NK-92 (cell line): ENCODE measurements around the gene USP9Y.
"Not testable (repeated sequence)": the region's sequence is repeated elsewhere in the genome, so short reads cannot be mapped to it uniquely, and the experiment has no call there.

Experiments used
- DNase-seq: peaks from one replicate; lab custom pipeline; 2025; ENCODE audit not compliant: unreplicated experiment; lab: John Stamatoyannopoulos, UW

USP9Y gene, protein sequence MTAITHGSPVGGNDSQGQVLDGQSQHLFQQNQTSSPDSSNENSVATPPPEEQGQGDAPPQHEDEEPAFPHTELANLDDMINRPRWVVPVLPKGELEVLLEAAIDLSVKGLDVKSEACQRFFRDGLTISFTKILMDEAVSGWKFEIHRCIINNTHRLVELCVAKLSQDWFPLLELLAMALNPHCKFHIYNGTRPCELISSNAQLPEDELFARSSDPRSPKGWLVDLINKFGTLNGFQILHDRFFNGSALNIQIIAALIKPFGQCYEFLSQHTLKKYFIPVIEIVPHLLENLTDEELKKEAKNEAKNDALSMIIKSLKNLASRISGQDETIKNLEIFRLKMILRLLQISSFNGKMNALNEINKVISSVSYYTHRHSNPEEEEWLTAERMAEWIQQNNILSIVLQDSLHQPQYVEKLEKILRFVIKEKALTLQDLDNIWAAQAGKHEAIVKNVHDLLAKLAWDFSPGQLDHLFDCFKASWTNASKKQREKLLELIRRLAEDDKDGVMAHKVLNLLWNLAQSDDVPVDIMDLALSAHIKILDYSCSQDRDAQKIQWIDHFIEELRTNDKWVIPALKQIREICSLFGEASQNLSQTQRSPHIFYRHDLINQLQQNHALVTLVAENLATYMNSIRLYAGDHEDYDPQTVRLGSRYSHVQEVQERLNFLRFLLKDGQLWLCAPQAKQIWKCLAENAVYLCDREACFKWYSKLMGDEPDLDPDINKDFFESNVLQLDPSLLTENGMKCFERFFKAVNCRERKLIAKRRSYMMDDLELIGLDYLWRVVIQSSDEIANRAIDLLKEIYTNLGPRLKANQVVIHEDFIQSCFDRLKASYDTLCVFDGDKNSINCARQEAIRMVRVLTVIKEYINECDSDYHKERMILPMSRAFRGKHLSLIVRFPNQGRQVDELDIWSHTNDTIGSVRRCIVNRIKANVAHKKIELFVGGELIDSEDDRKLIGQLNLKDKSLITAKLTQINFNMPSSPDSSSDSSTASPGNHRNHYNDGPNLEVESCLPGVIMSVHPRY (N-terminal part only)

DNA sequence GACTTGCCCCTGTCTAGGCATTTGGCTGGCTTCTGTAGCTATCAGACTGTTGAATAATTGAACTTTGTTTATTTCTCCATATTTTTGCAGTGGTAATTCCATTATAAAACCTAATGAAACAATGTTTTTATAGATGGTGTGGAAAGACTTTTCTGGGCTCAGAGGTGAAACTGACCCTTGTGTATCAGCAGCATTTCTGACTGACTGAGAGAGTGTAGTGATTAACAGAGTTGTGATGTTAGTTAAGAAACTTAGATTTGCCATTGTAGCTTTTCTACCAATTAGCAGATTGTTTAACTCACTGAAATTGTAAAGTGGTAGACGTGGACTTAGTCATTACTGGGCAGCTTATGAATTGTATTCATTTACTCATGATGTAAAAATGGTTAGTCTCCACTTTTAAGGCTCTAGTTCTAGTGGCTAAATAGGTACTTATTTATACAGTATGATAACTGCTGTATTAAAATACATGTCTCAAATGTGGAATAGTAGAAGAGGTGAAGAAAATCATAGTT lies at the start of gene USP9Y:
TSS of gene USP9Y (plus strand) at position 51 of the 515 bp plus-strand sequence. CDS start 8,217 bp downstream, outside the sequence.
- no peak for DNase-seq

DNA sequence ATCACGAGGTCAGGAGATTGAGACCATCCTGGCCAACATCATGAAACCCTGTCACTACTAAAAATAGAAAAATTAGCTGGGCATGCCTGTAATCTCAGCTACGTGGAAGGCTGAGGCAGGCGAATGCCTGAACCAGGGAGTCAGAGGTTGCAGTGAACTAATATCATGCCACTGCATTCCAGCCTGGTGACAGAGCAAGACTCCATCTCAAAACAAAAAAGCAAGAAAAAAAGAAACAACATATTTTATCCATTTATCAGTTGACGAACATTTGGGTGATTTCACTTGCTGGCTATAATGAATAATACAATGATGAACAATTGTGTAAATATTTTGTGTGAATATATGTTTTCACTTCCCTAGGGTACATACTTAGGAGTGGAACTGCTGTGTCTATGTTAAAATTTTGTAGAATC lies 49.4 kb upstream of the USP9Y start:
- no peak for DNase-seq

GRCh38 chrY:12661745-12662681 lies 39.0 kb upstream of the USP9Y start:
- no peak for DNase-seq

DNA sequence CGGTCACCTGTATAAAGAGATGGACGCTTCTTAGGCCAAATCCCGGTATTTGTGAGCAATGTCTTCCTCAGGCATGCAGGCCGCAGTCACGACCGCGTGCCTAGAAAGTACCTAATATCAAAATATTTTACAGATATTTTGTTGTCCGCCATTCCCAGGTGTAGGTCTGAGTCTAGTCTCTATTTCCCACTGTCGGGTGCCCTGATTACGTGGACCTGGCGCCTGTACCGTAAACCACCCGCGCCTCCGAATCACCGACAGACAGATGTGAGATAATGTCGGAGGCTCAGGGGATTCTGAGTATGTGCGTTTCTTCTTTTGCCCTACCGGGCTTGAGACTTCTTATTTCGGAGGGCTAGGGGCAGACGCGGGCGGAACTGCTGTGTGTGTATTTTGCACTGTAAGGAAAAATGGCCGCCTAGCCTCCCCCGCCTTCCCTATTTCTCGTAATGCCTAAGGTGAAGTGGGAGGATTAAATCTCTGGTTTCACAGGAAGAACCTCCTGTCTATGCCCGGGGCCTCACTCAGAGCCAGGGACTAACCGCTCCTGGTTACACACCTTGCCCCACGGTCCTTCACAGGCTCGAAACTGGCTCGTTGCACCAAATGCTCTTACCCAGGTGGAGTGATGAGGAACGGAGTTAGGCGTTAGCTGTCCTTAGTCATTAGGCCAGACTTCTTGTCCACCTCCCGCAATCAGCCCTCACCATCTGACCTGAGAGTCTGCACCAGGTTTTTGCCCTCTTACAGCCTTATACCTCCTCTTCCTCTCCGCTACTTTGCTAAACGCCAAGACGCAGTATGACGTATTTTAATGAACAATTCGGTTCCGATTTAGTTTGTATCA lies 38.1 kb upstream of the USP9Y start:
- DNase-seq, result no peak

- DNase-seq, result not testable (repeated sequence)
Observed at GRCh38 chrY:12663845-12664244, 37.2 kb upstream of the USP9Y start.

- no peak for DNase-seq
Observed at GRCh38 chrY:12678111-12678510, 22.9 kb upstream of the USP9Y start.

GRCh38 chrY:12681535-12681934 lies 19.5 kb upstream of the USP9Y start:
- no peak for DNase-seq

DNA sequence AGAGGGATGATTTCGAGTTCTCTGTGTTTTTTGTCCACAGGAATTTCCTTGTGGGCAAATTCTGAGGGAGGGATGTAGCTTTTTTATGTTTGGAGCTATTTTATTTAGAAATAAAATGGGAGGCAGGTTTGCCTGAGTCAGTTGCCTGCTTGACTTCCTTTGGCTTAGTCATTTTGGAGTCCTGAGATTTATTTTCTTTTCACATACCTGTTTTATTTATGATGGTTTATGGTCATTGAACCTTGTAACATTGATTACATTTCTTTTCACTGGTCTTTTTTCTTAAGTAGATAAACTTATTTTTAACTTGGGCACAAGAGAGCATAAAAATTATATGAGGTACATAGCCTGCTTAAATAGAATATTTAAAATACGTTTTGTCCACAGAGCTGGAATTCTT lies 12.7 kb upstream of the USP9Y start:
- DNase-seq, result no peak

- no peak for DNase-seq
Observed at GRCh38 chrY:12700087-12700486, 944 bp upstream of the USP9Y start.

- no peak for DNase-seq
Observed at GRCh38 chrY:12702174-12702573, 1.1 kb downstream of the USP9Y start.

DNA sequence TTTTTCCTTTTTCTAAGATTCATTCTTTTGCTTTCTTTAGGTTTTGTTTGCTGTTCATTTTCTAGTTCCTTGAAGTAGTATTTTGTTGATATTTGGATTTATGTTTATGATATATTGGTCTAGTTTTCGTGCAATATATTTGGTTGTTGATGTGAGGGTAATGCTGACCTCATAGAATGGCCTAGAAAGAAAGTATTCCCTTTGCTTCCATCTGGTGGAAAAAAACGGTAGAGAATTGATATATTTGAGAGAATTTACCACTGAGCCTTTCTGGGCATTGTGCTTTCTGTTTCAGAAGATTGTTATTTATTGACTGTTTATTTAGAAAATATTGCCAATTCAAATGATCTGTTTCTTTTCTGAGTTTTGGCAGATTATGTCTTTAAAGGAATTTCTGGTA lies 9.4 kb downstream of the USP9Y start:
- no peak for DNase-seq

GRCh38 chrY:12715376-12715775 lies 14.3 kb downstream of the USP9Y start:
- no peak for DNase-seq

DNA sequence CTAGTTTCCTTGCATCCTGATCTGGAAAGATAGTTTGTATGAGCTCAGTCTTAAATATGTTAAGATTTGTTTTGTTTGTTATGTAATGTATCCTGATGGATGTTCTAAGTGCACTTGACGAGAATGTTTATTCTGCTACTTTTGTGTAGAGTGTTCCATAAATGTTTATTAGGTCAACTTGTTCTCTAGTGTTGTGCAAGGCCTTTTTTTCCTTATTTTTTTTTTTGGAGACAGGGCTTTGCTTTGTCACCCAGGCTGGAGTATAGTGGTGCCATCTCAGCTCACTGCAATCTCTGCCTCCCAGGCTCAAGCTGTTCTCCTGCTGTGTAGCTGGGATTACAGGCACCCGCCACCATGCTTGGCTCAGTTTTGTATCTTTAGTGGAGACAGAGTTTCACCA lies 28.7 kb downstream of the USP9Y start:
- DNase-seq, result no peak

GRCh38 chrY:12733625-12734024 lies 32.6 kb downstream of the USP9Y start:
- DNase-seq, result no peak

DNA sequence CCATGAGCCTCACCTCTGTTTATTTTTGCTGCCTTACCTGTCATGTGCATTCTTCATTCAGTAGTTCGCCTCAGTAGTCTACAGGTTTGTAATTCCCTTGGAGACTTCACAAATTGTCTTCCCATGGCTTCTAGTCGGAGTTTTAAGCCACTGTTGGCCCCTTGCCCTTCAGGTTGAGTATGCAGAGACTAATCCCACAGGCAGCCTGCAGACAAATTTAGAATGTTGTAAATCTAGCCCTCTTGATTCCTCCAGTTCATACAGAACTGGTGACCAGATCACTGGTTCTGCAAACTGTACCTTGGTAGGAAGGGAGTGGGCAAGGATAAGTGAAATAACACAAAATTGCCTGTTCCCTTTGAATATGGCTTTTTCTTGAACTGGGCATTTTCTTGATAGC lies 33.0 kb downstream of the USP9Y start:
- no peak for DNase-seq

GRCh38 chrY:12741414-12741813 lies 40.4 kb downstream of the USP9Y start:
- no peak for DNase-seq

DNA sequence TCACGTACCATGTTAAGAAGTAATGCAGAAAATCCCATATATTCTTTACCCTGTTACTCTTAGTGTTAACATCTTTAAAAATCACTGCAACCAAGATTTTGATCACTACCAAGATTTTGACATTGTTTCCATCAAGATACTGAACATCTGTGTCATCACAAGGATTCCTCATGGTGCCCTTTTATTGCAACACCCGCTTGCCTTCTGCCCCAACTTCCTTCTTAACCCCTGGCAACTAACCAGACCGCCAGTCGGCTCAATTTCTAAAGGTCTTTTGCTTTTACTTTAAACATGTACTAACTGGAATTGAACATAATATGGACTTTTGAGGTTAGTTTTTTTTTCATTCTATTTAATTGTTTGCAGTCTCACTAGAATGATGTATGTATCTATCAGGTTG lies 41.7 kb downstream of the USP9Y start:
- no peak for DNase-seq

DNA sequence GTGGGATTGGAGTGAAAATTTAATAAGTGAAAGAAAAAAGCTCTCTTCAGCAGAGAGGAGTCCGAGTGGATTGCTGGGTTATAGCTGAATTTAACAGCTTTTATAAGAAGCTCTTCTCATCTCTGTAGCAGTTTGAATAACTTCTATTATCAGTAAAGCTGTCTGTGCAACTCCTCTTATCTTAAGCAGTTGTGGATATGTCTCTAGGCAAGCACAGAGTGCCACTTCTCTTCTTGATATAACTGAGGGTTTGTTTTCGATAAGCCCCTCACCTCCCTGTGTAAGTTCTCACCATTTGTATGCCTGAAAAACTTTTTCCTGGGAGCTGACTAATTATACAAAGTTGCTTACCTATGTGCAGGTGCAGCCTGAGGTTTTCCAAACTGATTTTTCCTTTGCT lies 43.1 kb downstream of the USP9Y start:
- no peak for DNase-seq

DNA sequence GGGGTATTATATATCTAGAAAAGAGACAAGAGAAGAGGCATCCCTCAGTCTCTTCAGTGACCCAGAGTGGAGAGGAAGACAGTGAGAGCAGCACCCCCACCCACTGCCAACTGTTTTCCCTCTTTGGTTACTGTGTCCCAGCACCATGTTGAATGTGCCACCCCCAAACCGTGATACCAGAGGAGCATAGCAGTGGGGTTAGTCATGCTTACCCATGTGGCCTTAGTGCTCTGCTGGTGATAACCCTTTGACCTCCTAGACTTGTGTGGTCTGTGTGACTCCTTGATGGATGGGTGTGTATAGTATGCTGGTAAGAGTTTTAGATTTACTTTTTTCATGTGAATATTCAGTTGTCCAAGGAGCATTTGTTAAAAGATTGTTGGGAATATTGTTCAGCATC lies 48.3 kb downstream of the USP9Y start:
- DNase-seq, result no peak

- no peak for DNase-seq
Observed at GRCh38 chrY:12752856-12753255, 51.8 kb downstream of the USP9Y start.
